ENCODE results near the gene PSMD12.

- TF ChIP-seq CTCF (IDR thresholded peaks at IDR 0.05 in 2 of 3, conservative IDR thresholded peaks at IDR 0.05 in 1 of 3; ENCODE audit: insufficient read depth in 2 of 3, low read depth in 1 of 3, low read length in 3 of 3) (no peak), BACH1 (tag; IDR thresholded peaks at IDR 0.05) (no peak), LARP7 (IDR thresholded peaks at IDR 0.05) (no peak)
Observed at GRCh38 chr17:67393809-67394397, 27.5 kb upstream of the PSMD12 start.

All from K562 (cell line).